NCI-H748 (cell line): Measurements from ENCODE around the gene ERC1.

ENCODE experiments used
- DNase-seq: peaks from one replicate; lab custom pipeline; 2025; ENCODE audit not compliant: unreplicated experiment; lab: John Stamatoyannopoulos, UW

The ERC1 gene

DNA sequence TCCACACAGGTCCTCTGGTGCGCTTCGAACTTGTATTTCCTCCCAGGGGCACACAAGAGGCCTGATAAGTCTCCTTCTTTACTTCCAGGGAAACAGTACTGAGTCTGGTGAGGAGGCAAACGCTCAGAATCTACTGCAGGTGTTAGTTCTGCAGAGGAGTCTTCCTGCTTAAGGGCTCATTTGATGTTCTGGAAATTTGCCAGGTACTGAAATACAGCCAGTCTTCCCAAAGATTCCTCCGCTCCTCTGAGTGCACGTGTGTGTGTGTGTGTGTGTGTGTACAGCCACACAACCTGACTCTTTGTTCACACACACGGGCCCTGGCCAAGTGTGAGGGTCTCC lies 511.3 kb downstream of the ERC1 start:
- DNase-seq = no peak

DNA sequence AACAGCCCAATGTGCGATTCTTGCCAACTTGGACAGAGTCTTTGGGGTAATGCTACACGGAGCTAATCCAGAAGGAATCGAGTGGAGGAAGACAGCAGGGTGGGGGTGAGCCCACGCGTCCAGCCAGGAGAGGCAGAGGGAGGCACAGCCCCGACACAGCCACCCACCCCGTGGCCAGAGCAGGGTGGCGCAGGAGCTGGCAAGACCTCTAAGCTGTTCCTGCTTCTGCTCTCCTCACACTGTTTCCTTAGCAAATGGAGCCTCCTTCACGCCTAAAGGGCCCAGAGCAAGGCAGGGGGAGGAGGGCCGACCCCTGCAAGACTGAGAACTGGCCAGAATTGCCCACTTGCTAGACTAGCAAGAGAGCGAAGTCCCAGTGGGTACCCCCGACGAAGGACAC lies 511.8 kb downstream of the ERC1 start:
- DNase-seq = no peak

DNA sequence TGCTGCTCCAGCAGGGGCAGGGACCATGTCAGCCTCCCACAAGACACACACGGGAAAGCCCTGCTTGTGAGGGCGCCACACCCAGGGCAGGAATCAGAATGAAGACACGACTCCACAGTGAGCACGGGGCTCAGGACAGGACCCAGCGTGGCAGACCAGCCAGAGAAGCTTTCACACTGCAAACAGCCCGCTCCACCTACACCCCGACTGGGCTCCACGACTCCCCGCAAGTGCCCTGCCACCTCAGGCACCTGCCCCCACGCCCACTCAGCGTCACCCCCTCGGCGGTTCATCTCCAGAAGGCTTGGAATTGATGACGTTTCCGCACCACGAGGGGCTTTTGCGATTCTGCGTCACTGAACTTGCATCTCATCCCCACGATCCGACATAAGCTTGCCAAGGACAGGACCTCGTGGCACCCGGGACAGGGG lies 512.3 kb downstream of the ERC1 start:
- DNase-seq = no peak

DNA sequence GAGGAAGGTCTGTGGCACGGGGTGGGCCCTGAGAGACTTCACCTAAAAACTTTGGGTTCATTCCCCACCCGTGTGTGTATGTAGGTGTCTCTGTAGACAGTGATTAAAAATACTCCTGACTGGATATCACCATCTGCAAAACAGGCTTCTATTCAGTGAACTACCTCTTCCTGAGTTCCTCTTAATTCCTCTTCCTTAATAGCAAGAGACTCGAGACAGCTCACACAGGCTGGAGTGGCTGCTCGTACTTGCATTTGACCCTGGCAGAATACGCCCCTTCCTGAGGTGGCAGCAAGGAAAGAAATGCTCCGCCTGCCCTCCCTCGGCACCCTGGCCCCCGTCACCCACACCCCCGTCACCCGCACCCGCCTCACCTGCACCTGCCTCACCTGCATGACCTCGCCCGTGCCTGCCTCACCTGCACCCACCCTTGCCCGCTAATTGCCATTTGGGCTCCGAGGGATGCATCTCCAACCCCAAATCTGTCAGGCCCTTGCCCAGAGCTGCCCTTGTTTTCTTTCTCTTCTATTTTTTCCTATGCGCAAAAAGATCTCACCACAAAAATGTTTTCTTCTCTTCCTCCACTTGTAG lies 513.4 kb downstream of the ERC1 start:
- no peak for DNase-seq

DNA sequence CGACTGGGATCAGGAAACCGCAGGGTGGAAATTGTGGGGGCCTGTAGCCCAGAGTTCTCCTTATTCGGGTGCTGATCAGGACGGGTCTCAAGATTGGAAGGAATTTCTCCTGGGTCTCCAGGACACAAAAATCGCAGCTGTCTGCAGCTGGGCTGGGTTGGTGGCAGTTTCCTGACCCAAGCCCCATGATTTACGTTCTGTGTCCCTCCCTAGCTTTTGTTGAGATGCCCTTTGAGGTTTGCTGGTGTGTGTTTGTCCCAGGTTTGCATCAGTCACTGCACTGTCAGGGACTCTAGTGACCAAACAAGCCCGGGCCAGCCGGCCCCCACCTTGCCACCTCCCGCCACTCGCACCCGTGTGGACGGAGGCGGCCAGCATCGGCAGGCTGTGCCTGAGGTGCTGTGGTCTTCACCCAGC lies 513.9 kb downstream of the ERC1 start:
- DNase-seq = no peak

DNA sequence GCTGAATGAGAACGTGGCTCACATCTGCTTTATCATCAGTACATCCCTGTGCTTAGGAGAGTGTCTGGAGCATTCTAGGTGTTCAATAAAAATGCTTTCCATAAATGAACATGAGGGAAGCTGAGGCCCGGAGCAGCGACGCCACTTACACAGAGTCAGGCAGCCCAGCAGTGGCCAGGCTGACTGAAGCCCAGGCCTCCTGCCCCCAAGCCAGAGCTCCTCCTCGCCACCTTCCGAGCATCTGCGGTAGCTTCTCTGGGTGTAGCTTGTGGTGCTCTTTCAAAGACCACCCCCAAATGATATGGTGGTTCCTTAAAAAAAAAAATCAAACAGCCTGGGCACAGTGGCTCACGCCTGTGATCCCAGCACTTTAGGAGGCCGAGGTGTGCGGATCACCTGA lies 514.6 kb downstream of the ERC1 start:
- DNase-seq = no peak

DNA sequence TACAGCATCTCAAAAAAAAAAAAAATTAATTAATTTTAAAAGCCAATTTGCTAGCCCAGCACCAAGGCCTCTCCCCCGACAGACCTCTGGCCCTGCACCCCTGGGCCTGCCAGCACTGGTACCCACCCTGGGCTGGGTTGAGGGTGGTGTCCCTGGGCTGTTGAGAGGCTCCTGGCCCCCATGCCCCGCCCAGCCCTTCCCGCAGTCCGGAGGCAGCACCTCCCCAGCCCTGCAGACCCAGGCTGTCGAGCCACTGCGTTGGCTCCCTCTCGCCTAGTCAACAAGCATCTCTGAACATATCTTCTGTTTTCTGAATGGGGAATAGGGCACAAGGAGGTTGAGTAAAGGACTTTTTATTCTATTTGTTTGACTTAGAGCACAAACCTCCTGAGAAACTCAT lies 516.3 kb downstream of the ERC1 start:
- no peak for DNase-seq

DNA sequence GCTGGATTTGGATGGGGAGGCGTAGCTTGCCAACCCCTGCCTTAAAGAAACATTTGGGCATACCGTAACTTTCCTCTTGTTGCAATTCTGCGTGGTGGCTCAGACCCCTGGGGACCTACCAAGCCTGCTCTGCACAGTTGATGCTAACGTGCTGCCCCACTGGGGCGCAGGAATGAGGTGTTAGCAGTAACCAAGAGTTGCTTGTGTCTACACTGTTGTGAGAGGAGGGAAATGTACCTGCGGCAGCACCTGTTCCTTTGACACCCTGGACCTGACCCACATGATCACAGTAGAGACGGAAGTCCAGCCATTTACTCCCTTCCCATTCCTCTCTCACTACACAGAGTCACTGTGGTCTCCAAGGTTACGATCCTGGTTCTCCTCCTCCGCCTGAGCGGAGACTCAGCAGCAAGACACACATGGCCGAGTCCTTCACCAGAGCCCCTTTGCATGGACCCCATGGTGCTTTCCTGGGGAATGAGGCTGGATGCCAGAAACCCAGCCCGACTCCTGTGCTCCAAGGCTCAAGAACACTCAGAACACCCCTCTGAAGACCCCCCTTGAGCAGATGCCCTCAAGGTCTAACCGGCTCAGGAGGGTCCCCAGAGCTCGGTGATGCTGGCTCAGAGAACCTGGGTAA lies 518.5 kb downstream of the ERC1 start:
- DNase-seq = no peak

DNA sequence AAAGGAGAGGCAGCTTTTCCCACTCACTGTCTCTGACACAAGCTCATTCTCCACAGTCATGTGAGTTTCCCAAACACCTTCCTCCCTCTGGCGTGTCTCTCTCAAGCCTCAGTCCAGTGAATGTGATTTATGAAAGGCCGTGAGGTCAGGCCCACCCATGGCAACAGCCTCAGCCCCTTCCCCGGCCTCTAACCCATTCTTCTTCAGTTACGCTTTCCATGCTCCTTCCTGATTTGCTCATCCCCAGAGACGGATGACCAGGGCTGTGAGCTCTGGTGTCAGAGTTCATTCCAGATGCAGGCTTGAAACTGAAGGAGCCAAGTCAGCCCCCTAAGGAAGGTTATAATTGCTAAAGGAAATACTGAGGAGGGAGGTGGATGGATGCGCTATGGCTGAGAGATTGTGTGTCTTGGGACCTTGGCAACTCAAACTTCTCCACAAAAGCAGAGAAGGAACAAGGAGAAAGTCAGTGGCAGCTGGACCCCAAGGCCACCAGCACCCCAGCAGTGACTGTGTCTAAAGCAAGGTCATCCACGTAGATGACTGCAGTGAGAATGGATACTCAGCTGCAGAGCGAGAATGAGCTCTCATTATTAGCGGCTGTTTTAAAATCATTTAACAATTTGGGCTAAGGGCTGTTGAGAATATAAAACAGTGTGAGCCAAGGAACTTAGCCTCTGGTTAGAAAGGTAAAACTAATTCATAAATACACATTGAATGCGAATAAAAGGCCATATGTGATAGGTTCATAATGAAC lies 519.2 kb downstream of the ERC1 start:
- no peak for DNase-seq

DNA sequence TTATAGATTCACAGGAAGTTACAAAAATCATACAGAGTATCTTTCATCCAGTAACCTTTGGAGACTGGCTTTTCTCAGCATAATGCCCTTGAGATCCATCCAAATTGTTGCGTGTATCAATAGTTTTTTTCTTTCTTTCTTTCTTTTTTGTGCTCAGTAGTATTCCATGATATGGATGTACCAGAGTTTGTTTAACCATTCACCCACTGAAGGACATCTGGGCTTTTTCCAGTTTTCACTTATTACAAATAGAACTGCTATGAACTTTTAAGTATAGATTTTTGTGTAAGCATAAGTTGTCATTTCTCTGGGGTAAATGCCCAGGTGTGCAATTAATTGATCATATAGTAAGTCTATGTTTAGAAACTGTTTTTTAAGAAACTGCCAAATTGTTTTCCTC lies 524.0 kb downstream of the ERC1 start:
- DNase-seq = no peak

DNA sequence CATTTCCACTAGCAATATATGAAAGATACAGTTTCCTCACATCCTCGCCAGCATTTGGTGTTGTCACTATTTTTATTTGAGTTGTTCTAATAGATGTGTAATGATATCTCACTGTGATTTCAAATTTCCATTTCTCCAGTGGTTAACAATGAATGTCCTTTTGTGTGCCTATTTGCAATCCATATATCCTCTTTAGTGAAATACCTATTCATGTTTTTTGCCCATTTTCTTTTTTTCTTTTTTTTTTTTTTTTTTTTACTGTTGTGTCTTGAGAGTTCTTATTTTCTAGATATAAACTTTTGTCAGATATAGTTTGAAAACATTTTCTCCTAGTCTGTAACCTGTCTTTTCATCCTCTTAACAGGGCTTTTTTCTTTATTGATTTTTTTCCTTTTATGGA lies 524.4 kb downstream of the ERC1 start:
- DNase-seq = no peak

DNA sequence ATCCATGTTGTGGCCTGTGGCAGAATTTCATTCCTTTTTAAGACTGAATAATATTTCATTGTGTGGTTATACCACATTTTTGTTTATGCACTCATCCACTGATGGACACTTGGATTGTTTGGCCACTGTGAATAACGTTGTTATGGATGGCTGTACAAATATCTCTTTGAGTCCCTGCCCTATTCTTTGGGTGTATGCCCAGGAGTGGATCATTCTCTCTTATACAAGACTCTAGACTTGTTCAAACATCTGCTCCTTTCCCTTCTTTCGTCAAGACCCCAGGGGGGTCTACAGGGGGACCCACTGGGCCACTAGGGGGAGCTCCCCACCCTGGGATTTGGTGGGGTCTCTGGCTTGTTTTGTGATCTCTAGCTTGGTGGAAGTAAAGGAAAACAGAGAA lies 526.0 kb downstream of the ERC1 start:
- peak; percentile 14 for DNase-seq

DNA sequence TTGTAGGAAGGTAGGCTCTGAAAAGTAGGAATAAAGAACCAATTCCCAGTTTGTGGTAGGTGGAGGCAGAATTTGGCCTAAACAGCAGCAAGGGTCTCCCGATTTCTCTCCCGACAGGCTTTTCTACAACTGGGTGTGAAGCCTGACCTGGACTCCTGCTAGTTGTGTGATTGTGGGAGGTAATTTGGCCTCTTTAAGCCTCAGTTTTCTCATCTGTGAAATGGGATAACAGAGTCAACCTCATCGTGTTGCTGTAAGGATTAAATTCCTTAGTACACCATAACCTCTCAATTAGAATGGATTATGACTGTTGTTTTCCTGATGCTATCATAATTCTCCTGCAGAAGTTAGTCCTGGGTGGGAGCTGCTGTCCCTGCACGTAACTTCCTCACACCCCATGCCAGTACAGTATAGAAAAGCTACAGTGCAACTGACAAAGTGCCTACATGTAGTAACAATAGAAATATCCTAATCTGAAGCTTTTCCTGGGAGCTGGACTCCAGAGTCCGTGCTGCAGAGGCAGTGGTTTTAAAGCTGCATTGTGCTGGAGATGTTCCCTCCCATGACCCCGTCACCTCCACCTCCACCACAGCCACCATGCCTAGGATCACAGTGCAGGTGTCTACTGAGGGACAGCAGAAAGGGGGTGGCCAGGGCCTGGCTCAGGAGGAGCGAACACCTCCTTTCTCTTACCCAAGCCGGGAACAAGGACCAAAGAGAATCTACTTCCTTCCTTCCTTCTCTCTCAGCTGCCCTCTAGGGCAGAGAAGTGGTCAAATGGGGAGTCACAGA lies 526.9 kb downstream of the ERC1 start:
- DNase-seq = no peak

DNA sequence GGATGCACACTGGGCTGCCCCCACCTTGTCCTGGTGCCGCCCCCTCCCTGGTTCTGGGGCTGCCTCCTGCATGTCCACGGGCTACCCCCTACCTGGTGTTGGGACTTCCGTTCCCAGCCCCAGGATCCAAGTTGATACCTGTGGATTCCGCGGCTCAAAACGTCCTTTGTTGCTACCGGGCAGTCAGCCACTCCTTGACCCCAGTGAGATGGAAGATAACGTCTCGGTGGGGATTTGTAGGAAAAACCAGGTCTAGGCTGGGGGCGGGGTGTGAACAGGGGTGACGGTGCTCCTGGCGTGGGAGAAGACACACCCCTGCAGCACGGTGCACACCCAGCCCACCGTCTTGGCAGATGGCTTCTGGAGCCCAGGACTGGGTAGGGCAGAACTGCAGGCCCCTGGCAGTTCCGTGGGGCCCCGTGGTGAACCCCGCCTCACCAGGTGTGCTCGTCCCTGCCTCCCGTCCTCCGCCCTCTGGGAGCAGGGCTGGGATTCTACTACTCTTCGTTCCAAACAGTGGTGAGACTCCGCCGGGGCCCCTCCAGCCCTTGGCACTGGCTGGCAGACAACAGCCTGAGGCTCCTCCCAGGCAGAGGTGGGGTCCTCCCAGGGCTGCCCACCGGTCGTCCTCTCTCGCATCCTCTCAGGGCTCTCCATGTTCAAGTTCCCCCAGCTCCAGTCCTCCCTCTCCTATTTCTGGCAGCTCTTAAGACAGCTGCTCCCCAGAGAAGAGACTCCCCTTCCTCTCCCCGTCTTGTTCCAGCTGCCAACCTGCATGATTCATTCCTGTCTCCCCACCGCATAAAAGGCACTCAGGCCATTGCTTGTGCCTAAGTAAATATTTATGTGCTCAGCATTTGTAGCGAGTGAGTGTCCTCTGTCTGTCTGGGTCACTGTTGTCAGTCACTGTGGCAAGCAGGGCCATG lies 527.8 kb downstream of the ERC1 start:
- peak; percentile 64 for DNase-seq

DNA sequence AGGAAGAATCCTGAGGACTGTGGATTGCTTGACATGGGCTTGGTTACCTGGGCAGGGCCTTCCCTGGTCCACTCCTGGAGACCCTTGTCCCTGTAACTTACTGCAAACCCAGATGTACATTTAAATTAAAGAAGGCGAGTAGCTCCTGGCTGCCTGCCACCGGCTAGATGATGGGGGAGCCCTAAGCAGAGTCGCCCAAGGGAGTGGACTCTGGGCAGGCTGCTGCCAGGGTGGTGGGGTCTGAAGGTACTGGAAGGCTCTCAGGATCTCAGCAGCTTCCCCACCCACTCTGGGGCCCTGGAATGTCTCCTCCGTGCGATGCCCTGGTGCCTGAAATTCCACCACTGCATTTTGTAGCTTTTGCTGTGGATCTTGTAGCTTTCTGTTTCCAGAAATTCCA lies 528.6 kb downstream of the ERC1 start:
- no peak for DNase-seq

DNA sequence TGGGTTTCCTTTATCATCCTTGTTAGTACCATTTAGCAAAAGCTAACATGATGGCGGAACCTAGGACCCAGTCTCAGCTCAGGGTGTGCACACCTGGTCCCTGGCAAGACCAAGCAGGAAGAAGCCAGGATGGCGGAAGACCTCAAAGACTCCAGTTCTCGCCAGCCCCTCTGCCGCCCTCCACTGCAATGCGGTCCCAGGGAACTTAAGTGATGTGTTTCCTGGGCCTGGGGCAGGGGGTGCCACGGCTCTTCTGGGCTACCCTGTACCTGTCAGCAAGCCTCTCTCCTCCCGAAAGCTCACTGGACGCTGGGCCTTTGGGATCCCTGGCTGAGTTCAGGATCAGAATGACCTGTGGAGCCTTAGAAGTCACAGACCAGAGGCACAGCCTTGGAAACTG lies 532.0 kb downstream of the ERC1 start:
- DNase-seq = no peak

DNA sequence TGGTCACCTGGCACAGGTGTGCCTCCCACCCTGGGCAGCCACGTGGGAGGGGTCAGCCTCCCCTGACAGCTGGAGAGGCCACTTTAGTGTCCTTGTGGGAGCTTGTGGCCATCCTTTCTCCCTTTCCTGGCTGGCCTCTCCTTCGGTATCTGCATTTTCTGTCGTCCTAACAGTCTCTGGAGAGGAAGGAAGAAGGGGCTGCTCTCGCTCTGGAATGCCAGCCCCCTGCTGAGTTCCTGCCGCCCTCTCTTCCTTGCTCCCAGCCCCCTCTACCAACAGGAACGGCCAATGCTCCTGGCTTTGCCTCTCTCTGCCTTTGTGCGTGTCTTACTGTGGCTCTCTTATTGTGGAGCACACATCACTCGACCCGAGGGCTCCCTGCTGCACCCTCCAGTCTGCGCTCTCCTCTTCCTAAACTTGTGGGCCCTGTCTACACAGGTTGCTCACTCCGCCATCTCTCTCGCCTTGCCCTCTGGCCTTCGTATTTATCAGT lies 532.6 kb downstream of the ERC1 start:
- DNase-seq = no peak

DNA sequence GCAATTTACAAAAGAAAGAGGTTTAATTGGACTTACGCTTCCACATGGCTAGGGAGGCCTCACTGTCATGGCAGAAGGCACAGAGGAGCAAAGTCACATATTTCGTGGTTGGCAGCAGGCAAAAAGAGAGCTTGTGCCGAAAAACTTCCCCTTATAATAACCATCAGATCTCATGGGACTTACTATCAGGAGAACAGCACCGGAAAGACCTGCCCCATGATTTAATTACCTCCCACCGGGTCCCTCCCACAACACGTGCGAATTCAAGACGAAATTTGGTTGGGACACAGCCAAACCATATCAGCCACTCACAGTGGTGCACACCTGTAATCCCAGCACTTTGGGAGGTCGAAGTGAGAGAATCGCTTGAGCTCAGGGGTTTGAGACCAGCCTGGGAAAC lies 534.8 kb downstream of the ERC1 start:
- DNase-seq = no peak

DNA sequence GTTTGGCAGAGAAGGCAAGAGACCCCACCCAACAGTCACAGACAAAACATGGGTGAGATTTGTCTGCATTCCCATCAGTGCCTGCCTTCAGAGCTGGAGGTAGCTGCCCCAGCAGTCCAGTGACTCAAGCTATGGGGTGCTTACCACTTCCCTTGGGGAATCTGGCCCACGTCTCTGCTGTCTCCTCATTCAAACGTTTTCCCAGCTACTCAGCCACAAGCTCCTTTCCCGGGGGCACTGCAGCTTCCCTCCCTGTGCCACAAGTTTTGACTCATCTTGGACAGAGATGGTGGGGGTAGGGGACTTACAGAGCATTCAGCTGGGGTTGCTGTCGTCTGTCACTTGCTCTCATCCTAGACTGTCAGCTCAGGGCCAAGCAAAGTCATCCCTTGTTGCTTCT lies 536.8 kb downstream of the ERC1 start:
- DNase-seq = no peak

DNA sequence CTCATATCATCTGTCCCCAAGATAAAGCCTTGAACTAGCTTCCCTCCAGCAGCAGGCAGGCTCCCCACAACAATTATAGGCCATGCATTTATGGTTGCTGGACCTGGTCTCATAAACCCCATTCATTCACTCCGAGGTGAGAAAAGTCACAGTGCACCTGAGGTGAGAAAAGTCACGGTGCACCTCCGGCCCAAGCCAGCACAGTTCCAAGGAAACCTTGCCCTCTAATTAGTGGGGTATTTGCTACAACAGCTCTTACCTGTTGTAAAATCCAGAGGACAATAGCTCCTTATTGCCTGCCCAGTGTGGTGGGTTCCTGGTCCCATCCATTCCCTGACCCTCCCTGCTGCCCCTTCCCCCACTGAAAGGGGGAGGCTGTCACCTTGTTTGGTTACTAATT lies 537.8 kb downstream of the ERC1 start:
- no peak for DNase-seq
